H1 (cell line): ENCODE measurements around the gene TDRD12. TPM values are rescaled to one million over a fixed set of nuclear protein-coding genes. Genes with fewer than 3 reads are reported as not detected.
A peak's percentile ranks its signal among the peaks of the same experiment; 100 is the strongest.

Source experiments
- CTCF ChIA-PET: fragments of 300-600 bp; sonication (Branson Sonifier 250); formaldehyde crosslinking; loops from one replicate; lab custom pipeline; 2021; ENCODE audit not compliant: partially characterized antibody; lab: Charles Lee
- POLR2A ChIA-PET: fragments of 300-600 bp; sonication (Branson Sonifier 250); formaldehyde crosslinking; loops from one replicate; lab custom pipeline; 2021; ENCODE audit warnings: inconsistent platforms; ENCODE audit not compliant: partially characterized antibody; lab: Charles Lee
- DNase-seq, 2 experiments: peaks; one replicate each; pipeline versions ENCODE4 v3.0.0 to v3.0.0-alpha.2; 2010 to 2022; ENCODE audit warnings: low spot score in 2 of 2, low read depth in 1 of 2, mixed read lengths in 1 of 2
- FAIRE-seq: peaks from 2 replicates; lab custom pipeline; 2011; peaks lifted over from hg19 to GRCh38; lab: Jason Lieb, UNC
- H2AFZ ChIP-seq: 2 replicates; pipeline ENCODE4 v1.8.1; 2012; ENCODE audit warnings: low read length, inconsistent platforms
- H2AK5ac ChIP-seq: 2 replicates; pipeline ENCODE4 v1.6.1; 2013; ENCODE audit warnings: low read depth, low read length
- H2BK120ac ChIP-seq: replicated peaks from 2 replicates; pipeline ENCODE3; 2013; ENCODE audit warnings: low read depth, low read length, inconsistent platforms
- H2BK12ac ChIP-seq: 2 replicates; pipeline ENCODE4 v1.6.1; 2013; ENCODE audit warnings: low read depth, low read length
- H2BK15ac ChIP-seq: 2 replicates; pipeline ENCODE4 v1.6.1; 2013; ENCODE audit warnings: low read length
- H2BK20ac ChIP-seq: 2 replicates; pipeline ENCODE4 v1.6.1; 2013; ENCODE audit warnings: low read length
- H2BK5ac ChIP-seq: 2 replicates; pipeline ENCODE4 v1.6.1; 2013; ENCODE audit warnings: low read depth, low read length
- H3K14ac ChIP-seq: 2 replicates; pipeline ENCODE4 v1.6.1; 2013; ENCODE audit warnings: inconsistent platforms; ENCODE audit not compliant: insufficient read length
- H3K18ac ChIP-seq: 2 replicates; pipeline ENCODE4 v1.6.1; 2013; ENCODE audit warnings: low read length; ENCODE audit errors: extremely low read depth
- H3K23ac ChIP-seq: 2 replicates; pipeline ENCODE4 v1.6.1; 2013; ENCODE audit warnings: inconsistent platforms; ENCODE audit not compliant: insufficient read length
- H3K23me2 ChIP-seq: 2 replicates; pipeline ENCODE4 v1.6.1; 2013; ENCODE audit warnings: low read depth, low read length
- H3K27ac ChIP-seq: 2 replicates; pipeline ENCODE4 v1.6.1; 2011; ENCODE audit warnings: low read depth, low read length, inconsistent platforms
- H3K27me3 ChIP-seq, 4 experiments: replicated peaks in 1 of 4; 1 replicate in 1 of 4; 2 replicates in 3 of 4; pipeline versions ENCODE4 v1.6.1 to v1.8.1; 2011 to 2013; ENCODE audit warnings: low read length in 3 of 4, mild to moderate bottlenecking in 3 of 4, inconsistent platforms in 2 of 4, mixed read lengths in 2 of 4, moderate library complexity in 1 of 4; ENCODE audit not compliant: control insufficient read depth in 3 of 4, insufficient read depth in 3 of 4; ENCODE audit errors: extremely low read depth in 1 of 4
- H3K36me3 ChIP-seq, 4 experiments: 2 replicates each; pipeline versions ENCODE4 v1.6.1 to v1.8.1; 2011 to 2013; ENCODE audit warnings: mild to moderate bottlenecking in 4 of 4, low read length in 3 of 4, moderate library complexity in 2 of 4, control low read depth in 1 of 4, inconsistent platforms in 1 of 4; ENCODE audit not compliant: insufficient read depth in 4 of 4, control insufficient read depth in 2 of 4
- H3K4ac ChIP-seq: replicated peaks from 2 replicates; pipeline ENCODE3; 2013; ENCODE audit warnings: low read length, low read depth, mixed read lengths, inconsistent platforms; ENCODE audit not compliant: insufficient read length
- H3K4me1 ChIP-seq, 4 experiments: replicated peaks in 1 of 4; 1 replicate in 1 of 4; 2 replicates in 3 of 4; pipeline versions ENCODE4 v1.6.1 to v1.8.1; 2011 to 2013; ENCODE audit warnings: low read length in 3 of 4, inconsistent platforms in 2 of 4, mixed read lengths in 1 of 4; ENCODE audit not compliant: insufficient read depth in 4 of 4, control insufficient read depth in 3 of 4
- H3K4me2 ChIP-seq, 2 experiments: 2 replicates each; pipeline versions ENCODE4 v1.6.1 to v1.8.1; 2011 to 2013; ENCODE audit warnings: low read depth in 2 of 2, low read length in 2 of 2, control low read depth in 1 of 2, inconsistent platforms in 1 of 2, mild to moderate bottlenecking in 1 of 2; ENCODE audit not compliant: insufficient read depth in 1 of 2
- H3K4me3 ChIP-seq, 4 experiments: fragments of 200-600, 300-600 bp in 1 of 4; sonication (generic), shearing (Covaris generic), sonication (Bioruptor Twin) in 1 of 4; 2 replicates each; pipeline versions ENCODE4 v1.5.1 to v1.8.1; 2011 to 2016; ENCODE audit warnings: low read length in 4 of 4, low read depth in 3 of 4, control low read depth in 2 of 4, inconsistent platforms in 2 of 4, mild to moderate bottlenecking in 2 of 4, mixed read lengths in 1 of 4, moderate library complexity in 1 of 4; ENCODE audit not compliant: insufficient read depth in 2 of 4; ENCODE audit errors: extremely low read depth in 1 of 4
- H3K56ac ChIP-seq: replicated peaks from 2 replicates; pipeline ENCODE3; 2013; ENCODE audit warnings: low read depth, mild to moderate bottlenecking, mixed read lengths, low read length, inconsistent platforms; ENCODE audit not compliant: insufficient read length
- H3K79me1 ChIP-seq: 2 replicates; pipeline ENCODE4 v1.6.1; 2013; ENCODE audit warnings: low read depth, low read length, control low read depth
- H3K79me2 ChIP-seq, 2 experiments: 2 replicates each; pipeline versions ENCODE4 v1.6.1 to v1.8.1; 2012 to 2013; ENCODE audit warnings: low read length in 2 of 2, mild to moderate bottlenecking in 2 of 2, inconsistent platforms in 1 of 2; ENCODE audit not compliant: insufficient read depth in 2 of 2, control insufficient read depth in 1 of 2
- H3K9ac ChIP-seq, 4 experiments: replicated peaks in 1 of 4; 1 replicate in 1 of 4; 2 replicates in 3 of 4; pipeline versions ENCODE4 v1.6.1 to v1.8.1; 2011 to 2013; ENCODE audit warnings: low read depth in 3 of 4, low read length in 3 of 4, control low read depth in 2 of 4, mild to moderate bottlenecking in 2 of 4, moderate library complexity in 2 of 4, inconsistent platforms in 1 of 4; ENCODE audit errors: extremely low read depth in 1 of 4
- H3K9me3 ChIP-seq, 2 experiments: 2 replicates each; pipeline versions ENCODE4 v1.6.1 to v1.8.1; 2012 to 2013; ENCODE audit warnings: mild to moderate bottlenecking in 2 of 2, moderate library complexity in 2 of 2, control low read depth in 1 of 2, inconsistent platforms in 1 of 2, low read depth in 1 of 2, low read length in 1 of 2, mixed read lengths in 1 of 2; ENCODE audit not compliant: insufficient read depth in 2 of 2
- H4K20me1 ChIP-seq, 2 experiments: replicated peaks in 1 of 2; 2 replicates each; pipeline versions ENCODE3 to v1.8.1; 2011 to 2013; ENCODE audit warnings: inconsistent platforms in 2 of 2, low read length in 2 of 2, mild to moderate bottlenecking in 1 of 2; ENCODE audit not compliant: insufficient read depth in 2 of 2, control insufficient read depth in 1 of 2
- H4K5ac ChIP-seq: 2 replicates; pipeline ENCODE4 v1.6.1; 2013; ENCODE audit warnings: low read length, low read depth, mixed read lengths, inconsistent platforms; ENCODE audit not compliant: insufficient read length
- H4K8ac ChIP-seq: 2 replicates; pipeline ENCODE4 v1.8.0; 2013; ENCODE audit warnings: mild to moderate bottlenecking, moderate library complexity, low read length, inconsistent platforms; ENCODE audit not compliant: insufficient read depth; ENCODE audit errors: extremely low read depth
- H4K91ac ChIP-seq: replicated peaks from 2 replicates; pipeline ENCODE3; 2013; ENCODE audit warnings: low read length, mixed read lengths, inconsistent platforms; ENCODE audit not compliant: insufficient read length
- CHD1 ChIP-seq: IDR thresholded peaks from 2 replicates; pipeline ENCODE4 v1.6.1; 2012; ENCODE audit warnings: low read depth, low read length, improper control_type of control experiment
- CHD2 ChIP-seq: IDR thresholded peaks from 2 replicates; pipeline ENCODE4 v1.6.1; 2012; ENCODE audit warnings: low read length, improper control_type of control experiment
- JUN ChIP-seq: IDR thresholded peaks from 2 replicates; pipeline ENCODE4 v1.6.1; 2011; ENCODE audit warnings: low read depth, mild to moderate bottlenecking, improper control_type of control experiment, low read length
- KDM4A ChIP-seq: IDR thresholded peaks from one replicate; pipeline ENCODE4 v1.7.1; 2012; ENCODE audit warnings: low read depth, mild to moderate bottlenecking, moderate library complexity, low read length, inconsistent platforms; ENCODE audit not compliant: severe bottlenecking
- NANOG ChIP-seq: IDR thresholded peaks from 2 replicates; pipeline ENCODE4 v1.6.1; 2011; ENCODE audit warnings: low read length, low read depth, mild to moderate bottlenecking, inconsistent platforms; ENCODE audit not compliant: insufficient read depth, poor library complexity, severe bottlenecking
- NRF1 ChIP-seq: IDR thresholded peaks from 2 replicates; pipeline ENCODE4 v1.6.1; 2011; ENCODE audit warnings: mild to moderate bottlenecking, low read depth, low read length, improper control_type of control experiment
- RAD21 ChIP-seq, 2 experiments: IDR thresholded peaks in 1 of 2; conservative IDR thresholded peaks in 1 of 2; 2 replicates each; pipeline ENCODE4 v1.6.1; 2011; ENCODE audit warnings: low read depth in 2 of 2, low read length in 2 of 2, improper control_type of control experiment in 1 of 2, inconsistent platforms in 1 of 2, mild to moderate bottlenecking in 1 of 2, moderate library complexity in 1 of 2
- RBBP5 ChIP-seq: IDR thresholded peaks from 2 replicates; pipeline ENCODE4 v1.7.1; 2012; ENCODE audit warnings: low read depth, mild to moderate bottlenecking, inconsistent platforms, low read length, moderate library complexity, borderline replicate concordance
- SIN3A ChIP-seq, 2 experiments: IDR thresholded peaks in 1 of 2; conservative IDR thresholded peaks in 1 of 2; 2 replicates each; pipeline ENCODE4 v1.6.1; 2011 to 2012; ENCODE audit warnings: low read length in 2 of 2, improper control_type of control experiment in 1 of 2, low read depth in 1 of 2, mild to moderate bottlenecking in 1 of 2
- SP1 ChIP-seq: IDR thresholded peaks from 2 replicates; pipeline ENCODE4 v1.6.1; 2011; ENCODE audit warnings: low read depth, low read length
- TAF7 ChIP-seq: optimal IDR thresholded peaks from 2 replicates; pipeline ENCODE3; 2011; ENCODE audit warnings: low read depth, mild to moderate bottlenecking, inconsistent platforms, low read length, moderate library complexity, borderline replicate concordance
- WGBS, 2 experiments: shearing (Covaris generic) in 1 of 2; methylation state at CpG; one replicate each; pipeline versions ENCODE4 v1.1.6 to v1.1.7; 2013 to 2015; ENCODE audit warnings: low lambda C conversion rate in 2 of 2, mixed read lengths in 2 of 2, inconsistent platforms in 1 of 2, low coverage in 1 of 2, missing lambda C conversion rate in 1 of 2; ENCODE audit not compliant: insufficient replicate concordance in 2 of 2, insufficient coverage in 1 of 2, insufficient read length in 1 of 2; ENCODE audit errors: extremely low coverage in 1 of 2, missing lambda C conversion rate in 1 of 2; 5-methylcytosine and 5-hydroxymethylcytosine counted together
- polyA plus RNA-seq, 7 experiments: library from polyadenylated mRNA; depleted of rRNA in 3 of 7; stranded (reverse) in 5 of 7; unstranded in 2 of 7; fragments of >200 nt in 5 of 7; fragments of 200-250 nt in 2 of 7; gene quantifications; 1 replicate in 5 of 7; 2 replicates in 1 of 7; 4 replicates in 1 of 7; pipeline versions ENCODE4 v1.2.1 to v1.2.3, GENCODE V29; 2011 to 2013; ENCODE audit warnings: missing spikeins in 2 of 7, mixed read lengths in 2 of 7
- total RNA-seq: library from RNA; stranded (reverse); fragmentation: NEBNext Ultra II Directional; extraction: Animal tissue kit (Norgen Biotek cat#: 25700); gene quantifications from 2 replicates; pipeline ENCODE4 v1.2.1, GENCODE V29; 2021

Gene TDRD12
- total and polyA plus RNA-seq, 2 of the 8 experiments (the other 6 are each of a cell fraction or from before 2014, with no cell fraction given): 0.39 to 0.88 TPM

- H3K4ac ChIP-seq: no peak overlapping the region
- H3K79me2 ChIP-seq: no peaks in the 10 kb centered on the region
- H4K8ac ChIP-seq: no peak overlapping the region; the same call in 1 of the 2 replicates
- no peaks in the 10 kb centered on the region for H3K9me3 ChIP-seq
- H3K18ac ChIP-seq: no peak overlapping the region
- no peaks in the 10 kb centered on the region for H3K36me3 ChIP-seq
- ChIA-PET CTCF (interaction anchor here (0.9 to 1.4 kb wide), 4 partner anchors 8 to 27 kb away, joined by 3 read pairs; no protein-coding TSS in a partner anchor), POLR2A (no interaction called here)
- H3K4me3 ChIP-seq: no peak overlapping the region
- H3K27ac ChIP-seq: no peak overlapping the region
- no peak overlapping the region for H2BK120ac ChIP-seq
- DNase-seq (no peak), FAIRE-seq (no peak)
- no peaks in the 10 kb centered on the region for H3K23me2 ChIP-seq
- no peak overlapping the region for H2AK5ac ChIP-seq
- no peaks in the 10 kb centered on the region for H3K27me3 ChIP-seq
- H3K23ac ChIP-seq: no peak overlapping the region
- no peak overlapping the region for H3K14ac ChIP-seq
- H2BK5ac ChIP-seq: no peak overlapping the region
- no peak overlapping the region for H2BK20ac ChIP-seq
- H3K9ac ChIP-seq: no peak overlapping the region
- no peaks in the 10 kb centered on the region for H4K20me1 ChIP-seq
- H3K4me1 ChIP-seq: peaks cover 8 to 24% (median 14%) of the 10 kb centered on the region in 4 experiments; a peak in 6 of 7 replicates
- 0 out of 4 replicates have a peak overlapping the region, but pooled peaks of 1 of the 2 experiments have one; percentile 5 for H3K4me2 ChIP-seq
- H4K5ac ChIP-seq: no peak overlapping the region
- WGBS, 2 experiments: 92% methylated on average over 15 of the region's 15 CpGs; no CpG with 5 or more reads in 1 of the 2 experiments
- H2BK15ac ChIP-seq: no peak overlapping the region
- no peak for TF ChIP-seq RAD21 (IDR thresholded peaks at IDR 0.05 in 1 of 2, conservative IDR thresholded peaks at IDR 0.05 in 1 of 2; ENCODE audit: low read depth in 2 of 2, low read length in 2 of 2)
- no peak for TF ChIP-seq JUN
- TF ChIP-seq TAF7: no peak
- TF ChIP-seq NANOG: no peak
- no peak for TF ChIP-seq SP1
- TF ChIP-seq CHD1: no peak
- no peak for TF ChIP-seq RBBP5
- TF ChIP-seq CHD2: no peak
- TF ChIP-seq KDM4A: no peak
- TF ChIP-seq NRF1: no peak
- TF ChIP-seq SIN3A (conservative IDR thresholded peaks at IDR 0.05 in 1 of 2, IDR thresholded peaks at IDR 0.05 in 1 of 2; ENCODE audit: low read depth in 1 of 2, low read length in 2 of 2): no peak
- H2AFZ ChIP-seq: 0 out of 2 replicates have a peak overlapping the region, but pooled peaks have one; percentile 30
- no peaks in the 10 kb centered on the region for H3K79me1 ChIP-seq
- H3K56ac ChIP-seq: no peak overlapping the region
- no peak overlapping the region for H2BK12ac ChIP-seq
- no peak overlapping the region for H4K91ac ChIP-seq
Observed at GRCh38 chr19:32828643-32829344, 109.2 kb downstream of the TDRD12 start.
